Spleen (tissue), 7 donors: ENCODE results near the gene SHISA5.

Experiments
- POLR2A ChIP-seq, 3 donors: fragments of 450-650 bp; IDR thresholded peaks; one replicate each; pipeline ENCODE4 v1.5.1; 2017; ENCODE audit warnings: antibody characterized with exemption in 3 of 3, mild to moderate bottlenecking in 1 of 3
- POLR2AphosphoS5 ChIP-seq, 3 donors: sonication (generic); formaldehyde crosslinking; IDR thresholded peaks; one replicate each; pipeline ENCODE4 v1.5.1; 2017; ENCODE audit warnings: antibody characterized with exemption in 3 of 3
- TF ChIP-seq, protein P1 (sequence below), 11 experiments: fragments of 200-600 bp in 7 of 11; fragments of 450-650 bp in 4 of 11; sonication (generic) in 4 of 11; IDR thresholded peaks in 8 of 11; conservative IDR thresholded peaks in 3 of 11; 1 replicate in 7 of 11; 2 replicates in 4 of 11; pipeline versions ENCODE4 v1.4.0 to v1.8.0; 2016 to 2021; ENCODE audit warnings: antibody characterized with exemption in 11 of 11, inconsistent platforms in 4 of 11, mild to moderate bottlenecking in 1 of 11
- donor health status: DM: no; HTN: no; CAD: no; lungs with moderate emphysema.
- donor health status: DM: no; HTN: no; CAD: no.
- donor health status: DM: no; HTN: no; CAD: no.

DNA sequence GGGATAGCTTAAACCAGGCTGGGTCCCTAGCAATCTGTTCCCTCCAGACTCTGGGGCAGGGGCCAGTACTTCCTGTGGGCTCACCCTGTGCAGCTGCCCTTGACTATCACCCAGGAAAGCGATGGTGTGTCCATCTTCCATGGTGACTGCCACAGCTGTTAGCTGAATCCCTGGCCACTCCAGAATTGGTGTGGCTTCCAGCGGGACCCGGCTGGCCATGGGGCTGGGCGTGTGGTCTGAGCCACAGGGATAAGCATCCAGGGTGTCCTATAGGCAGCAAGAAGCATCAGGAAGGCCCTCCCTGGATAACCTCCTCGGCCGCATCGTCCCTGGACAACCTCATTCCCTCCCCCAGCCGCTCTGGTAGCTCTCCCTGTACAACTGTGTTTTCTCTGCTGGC, 81.3 kb downstream of the SHISA5 start:
- TF ChIP-seq, protein P1, sequence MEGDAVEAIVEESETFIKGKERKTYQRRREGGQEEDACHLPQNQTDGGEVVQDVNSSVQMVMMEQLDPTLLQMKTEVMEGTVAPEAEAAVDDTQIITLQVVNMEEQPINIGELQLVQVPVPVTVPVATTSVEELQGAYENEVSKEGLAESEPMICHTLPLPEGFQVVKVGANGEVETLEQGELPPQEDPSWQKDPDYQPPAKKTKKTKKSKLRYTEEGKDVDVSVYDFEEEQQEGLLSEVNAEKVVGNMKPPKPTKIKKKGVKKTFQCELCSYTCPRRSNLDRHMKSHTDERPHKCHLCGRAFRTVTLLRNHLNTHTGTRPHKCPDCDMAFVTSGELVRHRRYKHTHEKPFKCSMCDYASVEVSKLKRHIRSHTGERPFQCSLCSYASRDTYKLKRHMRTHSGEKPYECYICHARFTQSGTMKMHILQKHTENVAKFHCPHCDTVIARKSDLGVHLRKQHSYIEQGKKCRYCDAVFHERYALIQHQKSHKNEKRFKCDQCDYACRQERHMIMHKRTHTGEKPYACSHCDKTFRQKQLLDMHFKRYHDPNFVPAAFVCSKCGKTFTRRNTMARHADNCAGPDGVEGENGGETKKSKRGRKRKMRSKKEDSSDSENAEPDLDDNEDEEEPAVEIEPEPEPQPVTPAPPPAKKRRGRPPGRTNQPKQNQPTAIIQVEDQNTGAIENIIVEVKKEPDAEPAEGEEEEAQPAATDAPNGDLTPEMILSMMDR (IDR thresholded peaks at IDR 0.05 in 8 of 11, conservative IDR thresholded peaks at IDR 0.05 in 3 of 11) = no peak
- TF ChIP-seq POLR2AphosphoS5 (IDR thresholded peaks at IDR 0.05) (no peak), POLR2A (IDR thresholded peaks at IDR 0.05) (no peak)
